G401.6 (cell line): Measurements from ENCODE around the gene CCDC124.

Experiments used
- FAIRE-seq: peaks from 2 replicates; lab custom pipeline; 2012; peaks lifted over from hg19 to GRCh38; lab: Jason Lieb, UNC

Gene CCDC124

GRCh38 chr19:17988161-17988560 lies 55.3 kb downstream of the CCDC124 start:
- FAIRE-seq: no peak

GRCh38 chr19:17989425-17990094 lies 56.7 kb downstream of the CCDC124 start:
- no peak for FAIRE-seq

GRCh38 chr19:17993076-17993813 lies 60.4 kb downstream of the CCDC124 start:
- no peak for FAIRE-seq
